ENCODE data around the gene GGT7. TPM values are rescaled to one million over a fixed set of nuclear protein-coding genes. Genes with fewer than 3 reads are reported as not detected.

Gene GGT7
- total RNA-seq, 1 experiment from 2014 or later = 27.7 TPM

GRCh38 chr20:34859826-34860545, 12.7 kb downstream of the GGT7 start:
- H3K27me3 Mint-ChIP-seq (ENCODE audit: low read depth) = peaks cover 4% of the 10 kb centered on the region; the same call in 1 of the 2 replicates
- DNase-seq (ENCODE audit: low spot score) (no peak), ATAC-seq (no peak)
- POLR2A ChIA-PET = no interaction called here
- no peak overlapping the region for H3K4me3 Mint-ChIP-seq
- CTCF ChIA-PET = interaction anchor here (1.0 kb wide), 1 partner anchor 90 kb away, joined by 3 read pairs; no protein-coding TSS in a partner anchor
- no peaks in the 10 kb centered on the region for H3K9me3 Mint-ChIP-seq
- no peak overlapping the region for H3K27ac Mint-ChIP-seq
- peaks cover 18% of the 10 kb centered on the region for H3K4me1 Mint-ChIP-seq
- no peak for TF ChIP-seq ZNF121 (CRISPR knock-in tag; IDR thresholded peaks at IDR 0.05)
- TF ChIP-seq PRRX2 (CRISPR knock-in tag; IDR thresholded peaks at IDR 0.05) = no peak
- no peak for TF ChIP-seq HMGA2 (CRISPR knock-in tag; IDR thresholded peaks at IDR 0.05)
- TF ChIP-seq ZNF263 (CRISPR knock-in tag; IDR thresholded peaks at IDR 0.05; ENCODE audit: low read depth) = no peak
- TF ChIP-seq GABPB1 (CRISPR knock-in tag; IDR thresholded peaks at IDR 0.05) = no peak
- TF ChIP-seq IRF2 (CRISPR knock-in tag; IDR thresholded peaks at IDR 0.05; ENCODE audit: borderline replicate concordance, low read depth) = no peak
- no peak for TF ChIP-seq E2F1 (CRISPR knock-in tag; IDR thresholded peaks at IDR 0.05)
- TF ChIP-seq STAT6 (CRISPR knock-in tag; conservative IDR thresholded peaks at IDR 0.05; ENCODE audit: low read depth) = no peak
- TF ChIP-seq, protein P1, sequence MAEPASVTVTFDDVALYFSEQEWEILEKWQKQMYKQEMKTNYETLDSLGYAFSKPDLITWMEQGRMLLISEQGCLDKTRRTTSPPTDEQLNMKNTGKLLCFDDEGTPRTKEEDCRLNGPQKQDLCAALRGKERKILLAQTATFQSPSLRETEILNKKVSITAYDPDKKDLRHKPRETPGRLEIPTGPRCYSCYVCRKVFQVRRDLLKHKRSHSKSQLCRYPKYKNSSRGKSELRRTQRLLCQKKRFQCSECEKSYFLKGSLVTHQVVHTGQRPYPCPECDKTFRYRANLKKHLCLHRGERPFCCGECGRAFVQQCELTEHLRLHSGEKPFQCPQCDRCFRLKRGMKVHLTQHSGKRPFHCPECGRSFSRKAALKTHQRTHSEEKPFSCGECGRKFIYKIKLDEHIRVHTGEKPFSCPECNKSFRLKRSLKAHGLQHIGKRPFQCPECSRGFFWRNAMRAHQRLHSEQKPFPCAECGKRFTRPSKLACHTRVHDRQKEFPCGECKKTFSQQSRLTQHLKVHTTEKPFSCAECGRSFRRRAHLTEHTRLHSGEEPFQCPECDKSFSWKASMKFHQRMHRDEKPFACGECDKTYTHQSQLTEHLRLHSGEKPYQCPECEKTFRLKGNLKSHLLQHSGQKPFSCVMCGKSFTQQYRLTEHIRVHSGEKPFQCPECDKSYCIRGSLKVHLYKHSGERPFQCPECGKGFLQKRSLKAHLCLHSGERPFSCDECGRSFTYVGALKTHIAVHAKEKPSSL (CRISPR knock-in tag; conservative IDR thresholded peaks at IDR 0.05) = no peak
- TF ChIP-seq TEAD4 (CRISPR knock-in tag; IDR thresholded peaks at IDR 0.05) = no peak
- H3K36me3 Mint-ChIP-seq = peaks cover 11% of the 10 kb centered on the region

DNA sequence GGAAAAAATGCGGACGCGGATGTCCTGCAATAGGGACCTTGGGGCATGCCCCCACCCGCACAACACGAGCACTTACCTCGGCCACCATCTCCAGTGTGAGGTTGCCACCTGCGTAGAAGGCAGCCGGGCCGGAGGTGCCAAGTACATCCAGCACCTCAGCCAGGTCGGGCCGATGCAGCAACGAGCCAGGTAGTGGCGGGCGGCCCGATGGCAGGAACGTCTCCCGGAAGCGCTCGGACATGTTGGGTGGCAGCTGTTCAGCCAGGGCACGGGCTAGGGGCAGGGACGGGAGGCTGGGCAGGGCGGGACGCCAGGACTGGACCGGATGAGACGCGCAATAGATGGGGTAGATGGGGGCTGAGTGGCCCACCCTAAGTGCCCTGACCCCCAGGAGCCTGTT, 13.3 kb downstream of the GGT7 start:
- H3K4me3 Mint-ChIP-seq = no peak overlapping the region
- POLR2A ChIA-PET = no interaction called here
- peaks cover 18% of the 10 kb centered on the region for H3K4me1 Mint-ChIP-seq
- H3K27me3 Mint-ChIP-seq (ENCODE audit: low read depth) = peaks cover 4% of the 10 kb centered on the region; the same call in 1 of the 2 replicates
- no peak overlapping the region for H3K27ac Mint-ChIP-seq
- H3K36me3 Mint-ChIP-seq = peaks cover 11% of the 10 kb centered on the region
- DNase-seq (ENCODE audit: low spot score) (no peak), ATAC-seq (no peak)
- no peaks in the 10 kb centered on the region for H3K9me3 Mint-ChIP-seq
- CTCF ChIA-PET = interaction anchor here (0.7 kb wide), 1 partner anchor 156 kb away, joined by 3 read pairs; no protein-coding TSS in a partner anchor
- TF ChIP-seq ELF4 (CRISPR knock-in tag; IDR thresholded peaks at IDR 0.05; ENCODE audit: low read depth) (no peak), JUN (CRISPR knock-in tag; IDR thresholded peaks at IDR 0.05) (no peak), MXD4 (CRISPR knock-in tag; IDR thresholded peaks at IDR 0.05; ENCODE audit: borderline replicate concordance) (no peak), ZSCAN18 (CRISPR knock-in tag; IDR thresholded peaks at IDR 0.05) (no peak), NR1H2 (CRISPR knock-in tag; IDR thresholded peaks at IDR 0.05) (no peak), PRRX2 (CRISPR knock-in tag; IDR thresholded peaks at IDR 0.05) (no peak), ZBTB21 (CRISPR knock-in tag; IDR thresholded peaks at IDR 0.05; ENCODE audit: borderline replicate concordance) (no peak), E2F5 (CRISPR knock-in tag; IDR thresholded peaks at IDR 0.05) (no peak), NFE2L1 (CRISPR knock-in tag; IDR thresholded peaks at IDR 0.05) (no peak), RORB (CRISPR knock-in tag; IDR thresholded peaks at IDR 0.05) (no peak), NR2C2 (CRISPR knock-in tag; IDR thresholded peaks at IDR 0.05) (no peak), HMGA2 (CRISPR knock-in tag; IDR thresholded peaks at IDR 0.05) (no peak)
- TF ChIP-seq, protein P2, sequence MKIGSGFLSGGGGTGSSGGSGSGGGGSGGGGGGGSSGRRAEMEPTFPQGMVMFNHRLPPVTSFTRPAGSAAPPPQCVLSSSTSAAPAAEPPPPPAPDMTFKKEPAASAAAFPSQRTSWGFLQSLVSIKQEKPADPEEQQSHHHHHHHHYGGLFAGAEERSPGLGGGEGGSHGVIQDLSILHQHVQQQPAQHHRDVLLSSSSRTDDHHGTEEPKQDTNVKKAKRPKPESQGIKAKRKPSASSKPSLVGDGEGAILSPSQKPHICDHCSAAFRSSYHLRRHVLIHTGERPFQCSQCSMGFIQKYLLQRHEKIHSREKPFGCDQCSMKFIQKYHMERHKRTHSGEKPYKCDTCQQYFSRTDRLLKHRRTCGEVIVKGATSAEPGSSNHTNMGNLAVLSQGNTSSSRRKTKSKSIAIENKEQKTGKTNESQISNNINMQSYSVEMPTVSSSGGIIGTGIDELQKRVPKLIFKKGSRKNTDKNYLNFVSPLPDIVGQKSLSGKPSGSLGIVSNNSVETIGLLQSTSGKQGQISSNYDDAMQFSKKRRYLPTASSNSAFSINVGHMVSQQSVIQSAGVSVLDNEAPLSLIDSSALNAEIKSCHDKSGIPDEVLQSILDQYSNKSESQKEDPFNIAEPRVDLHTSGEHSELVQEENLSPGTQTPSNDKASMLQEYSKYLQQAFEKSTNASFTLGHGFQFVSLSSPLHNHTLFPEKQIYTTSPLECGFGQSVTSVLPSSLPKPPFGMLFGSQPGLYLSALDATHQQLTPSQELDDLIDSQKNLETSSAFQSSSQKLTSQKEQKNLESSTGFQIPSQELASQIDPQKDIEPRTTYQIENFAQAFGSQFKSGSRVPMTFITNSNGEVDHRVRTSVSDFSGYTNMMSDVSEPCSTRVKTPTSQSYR (CRISPR knock-in tag; IDR thresholded peaks at IDR 0.05) = no peak
- TF ChIP-seq, protein P3, sequence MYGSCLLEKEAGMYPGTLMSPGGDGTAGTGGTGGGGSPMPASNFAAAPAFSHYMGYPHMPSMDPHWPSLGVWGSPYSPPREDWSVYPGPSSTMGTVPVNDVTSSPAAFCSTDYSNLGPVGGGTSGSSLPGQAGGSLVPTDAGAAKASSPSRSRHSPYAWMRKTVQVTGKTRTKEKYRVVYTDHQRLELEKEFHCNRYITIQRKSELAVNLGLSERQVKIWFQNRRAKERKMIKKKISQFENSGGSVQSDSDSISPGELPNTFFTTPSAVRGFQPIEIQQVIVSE (CRISPR knock-in tag; IDR thresholded peaks at IDR 0.05; ENCODE audit: borderline replicate concordance) = no peak
